Measurements from ENCODE around the gene ASB1.
"Not testable (repeated sequence)": the region's sequence is repeated elsewhere in the genome, so short reads cannot be mapped to it uniquely, and the experiment has no call there.

The ASB1 gene

DNA sequence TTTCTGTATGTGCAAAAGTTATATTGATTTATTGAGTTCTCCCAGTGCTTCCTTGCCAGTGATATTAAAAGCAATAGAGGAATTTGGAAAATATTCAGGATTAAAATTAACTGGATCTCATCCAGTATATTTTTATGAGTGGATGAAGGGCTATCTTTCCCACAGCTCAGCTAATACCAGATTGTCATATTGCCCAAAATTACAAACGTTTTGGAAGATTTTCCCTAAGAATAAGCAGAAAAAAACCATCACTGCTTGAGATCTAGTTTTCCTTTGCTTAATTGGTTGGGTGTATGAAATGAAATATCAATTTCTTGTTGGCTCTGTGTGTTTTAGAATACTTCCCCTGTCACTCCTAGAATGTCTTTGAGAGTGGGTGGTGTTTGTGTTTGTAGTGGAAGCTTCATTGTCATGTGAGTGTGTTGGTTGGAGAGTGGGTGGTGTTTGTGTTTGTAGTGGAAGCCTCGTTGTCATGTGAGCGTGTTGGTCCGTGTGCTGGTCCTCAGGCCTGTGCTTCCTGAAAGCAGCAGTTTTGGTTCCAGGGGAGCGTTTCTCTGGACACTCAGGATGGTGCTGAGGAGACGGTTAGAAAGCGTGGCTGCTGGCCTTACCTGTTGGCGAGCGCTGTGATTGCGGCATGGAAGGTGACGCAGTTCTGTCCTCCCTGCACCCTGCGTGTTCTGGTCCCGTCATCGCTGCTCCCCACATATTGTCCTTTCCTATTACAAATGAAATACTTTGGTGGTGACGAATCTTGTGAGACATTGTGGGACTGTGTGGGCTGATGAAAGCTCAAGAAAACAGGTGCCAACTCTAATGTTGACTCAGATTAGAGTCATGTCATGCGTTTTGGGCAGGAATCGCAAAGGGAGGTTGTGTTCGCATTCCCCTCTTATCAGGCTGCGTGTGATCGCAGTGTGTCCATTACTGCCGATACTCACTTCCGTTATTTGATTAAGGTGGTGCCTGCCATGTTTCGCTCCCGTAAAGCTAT lies 12.4 kb downstream of the ASB1 start:
- no peak for DNase-seq (ENCODE audit: low read depth, low spot score)

DNA sequence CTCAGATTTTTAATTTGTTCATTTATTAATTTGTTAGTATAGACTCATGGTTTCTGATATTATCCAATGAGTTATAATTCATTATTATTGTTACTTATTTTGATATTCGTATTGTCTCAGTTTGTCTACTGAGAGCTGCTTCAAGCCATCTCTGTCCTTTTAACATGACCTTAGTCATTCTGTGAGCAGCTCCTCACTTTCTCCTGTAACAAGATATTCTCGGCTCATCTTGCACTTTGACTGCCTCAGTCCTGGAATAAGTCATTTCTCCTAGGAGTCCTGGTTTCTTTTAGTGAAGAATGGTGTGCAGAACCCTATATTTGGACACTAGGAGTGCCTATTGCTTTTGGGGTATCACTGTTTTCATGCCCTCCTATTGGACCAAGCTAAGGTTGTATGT lies 13.2 kb downstream of the ASB1 start:
- H3K4me3 ChIP-seq (ENCODE audit: low read length) = no peak overlapping the region
- no peak for DNase-seq (ENCODE audit: low read depth, low spot score)

More for the DNA sequence above, 12.4 kb downstream of the ASB1 start:
- H3K4me3 ChIP-seq (ENCODE audit: low read length) = no peak overlapping the region

DNA sequence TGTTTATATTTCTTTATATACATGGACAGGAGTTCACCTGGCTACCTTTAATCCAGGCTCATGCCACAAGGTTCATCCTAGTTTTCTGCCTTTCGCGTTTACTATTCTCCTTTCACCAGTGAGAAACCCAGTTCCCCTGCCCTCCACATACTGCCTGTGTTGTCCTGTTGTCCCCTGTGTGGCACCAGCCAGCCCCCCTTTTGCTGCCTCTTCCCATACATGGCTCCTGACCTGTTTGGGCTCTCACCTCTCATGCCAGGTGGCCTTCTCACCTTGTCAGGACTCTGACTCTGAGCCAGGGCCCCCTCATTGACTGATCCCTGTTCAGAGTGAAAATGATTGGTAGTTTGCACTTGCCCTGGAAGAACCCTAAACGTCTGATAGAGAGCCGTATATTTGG lies 13.6 kb downstream of the ASB1 start:
- DNase-seq (ENCODE audit: low read depth, low spot score) = no peak
- no peak overlapping the region for H3K4me3 ChIP-seq (ENCODE audit: low read length)

DNA sequence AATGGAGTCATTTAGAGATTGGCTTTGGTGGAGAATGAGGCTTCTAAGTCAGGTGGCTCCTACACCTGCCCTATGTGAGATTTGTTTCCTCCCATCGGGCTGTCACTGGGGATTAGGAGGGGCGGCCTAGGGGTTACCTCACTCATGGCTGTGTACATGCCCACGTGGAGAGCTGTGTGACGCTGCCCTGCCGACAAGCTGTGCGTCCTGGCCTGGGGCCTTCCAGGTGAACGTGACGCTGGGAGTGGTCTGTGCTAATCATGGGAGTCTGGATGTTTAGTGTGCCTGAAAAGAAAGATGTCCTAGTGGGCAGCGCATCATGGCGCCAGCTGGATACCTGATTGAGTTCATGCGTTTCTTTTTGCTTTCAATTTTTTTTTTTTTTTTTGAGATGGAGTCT lies 14.0 kb downstream of the ASB1 start:
- no peak overlapping the region for H3K4me3 ChIP-seq (ENCODE audit: low read length)
- no peak for DNase-seq (ENCODE audit: low read depth, low spot score)

DNA sequence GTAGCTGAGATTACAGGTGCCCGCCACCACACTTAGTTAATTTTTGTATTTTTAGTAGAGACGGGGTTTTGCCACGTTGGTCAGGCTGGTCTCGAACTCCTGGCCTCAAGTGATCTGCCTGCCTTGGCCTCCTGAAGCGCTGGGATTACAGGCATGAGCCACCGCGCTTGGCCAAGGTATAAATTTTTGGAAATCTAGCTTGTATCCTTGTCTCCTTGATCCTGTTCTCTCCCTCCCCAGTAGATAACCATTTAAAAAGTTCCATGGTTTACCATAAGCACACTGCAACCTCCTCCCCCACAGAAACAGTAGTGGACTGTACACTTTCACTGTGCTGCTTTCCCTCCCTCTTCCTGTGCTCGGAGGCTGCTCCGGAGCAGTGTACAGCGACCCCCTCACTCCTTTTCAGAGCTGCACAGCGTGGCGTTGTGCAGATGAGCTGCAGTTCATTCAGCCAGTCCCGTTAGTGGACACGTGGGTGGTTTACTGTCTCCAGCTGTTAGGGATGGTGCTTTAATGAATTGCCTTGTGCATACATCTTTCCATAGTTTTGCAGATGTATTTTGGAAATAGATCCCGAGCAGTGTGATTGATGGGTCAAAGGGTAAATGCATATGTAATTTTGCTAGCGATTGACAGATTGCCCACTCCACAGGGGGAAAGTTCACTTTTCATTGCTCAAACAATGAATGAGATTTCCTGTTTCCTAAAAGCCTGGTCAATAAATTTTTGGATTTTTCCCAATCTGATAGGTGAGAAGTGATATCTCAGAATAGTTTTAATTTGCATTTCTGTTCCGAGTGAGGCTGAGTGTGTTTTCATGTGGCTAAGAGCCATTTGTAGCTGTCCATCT lies 14.8 kb downstream of the ASB1 start:
- no peak for DNase-seq (ENCODE audit: low read depth, low spot score)
- no peak overlapping the region for H3K4me3 ChIP-seq (ENCODE audit: low read length)

DNA sequence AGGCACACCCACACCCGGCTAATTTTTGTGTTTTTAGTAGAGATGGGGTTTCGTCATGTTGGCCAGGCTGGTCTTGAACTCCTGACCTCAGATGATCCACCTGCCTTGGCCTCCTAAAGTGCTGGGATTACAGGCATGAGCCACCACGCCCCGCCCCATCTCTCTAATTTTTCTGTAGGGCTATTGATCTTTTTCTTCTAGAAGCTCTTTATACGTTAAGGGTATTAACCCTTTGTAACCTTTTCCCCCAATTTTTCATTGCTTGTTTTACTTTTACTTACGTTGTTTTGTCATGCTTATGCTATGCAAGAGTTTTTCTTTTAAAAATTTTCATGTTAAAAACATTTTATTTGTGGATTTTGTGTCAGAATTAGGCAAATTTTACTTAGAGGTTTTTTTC lies 15.5 kb downstream of the ASB1 start:
- DNase-seq (ENCODE audit: low read depth, low spot score); H3K4me3 ChIP-seq (ENCODE audit: low read length): not testable (repeated sequence)

DNA sequence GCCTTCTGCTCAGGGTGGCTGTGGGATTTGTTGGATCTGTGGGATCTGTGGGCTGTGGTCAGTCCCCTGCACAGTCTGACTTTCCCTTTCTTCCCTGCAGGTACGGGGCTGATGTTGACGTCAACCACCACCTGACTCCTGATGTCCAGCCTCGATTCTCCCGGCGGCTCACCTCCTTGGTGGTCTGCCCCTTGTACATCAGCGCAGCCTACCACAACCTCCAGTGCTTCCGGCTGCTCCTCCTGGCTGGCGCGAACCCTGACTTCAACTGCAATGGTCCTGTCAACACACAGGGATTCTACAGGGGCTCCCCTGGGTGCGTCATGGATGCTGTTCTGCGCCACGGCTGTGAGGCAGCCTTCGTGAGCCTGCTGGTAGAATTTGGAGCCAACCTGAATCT lies 17.5 kb downstream of the ASB1 start:
- H3K4me3 ChIP-seq (ENCODE audit: low read length) = no peak overlapping the region

DNA sequence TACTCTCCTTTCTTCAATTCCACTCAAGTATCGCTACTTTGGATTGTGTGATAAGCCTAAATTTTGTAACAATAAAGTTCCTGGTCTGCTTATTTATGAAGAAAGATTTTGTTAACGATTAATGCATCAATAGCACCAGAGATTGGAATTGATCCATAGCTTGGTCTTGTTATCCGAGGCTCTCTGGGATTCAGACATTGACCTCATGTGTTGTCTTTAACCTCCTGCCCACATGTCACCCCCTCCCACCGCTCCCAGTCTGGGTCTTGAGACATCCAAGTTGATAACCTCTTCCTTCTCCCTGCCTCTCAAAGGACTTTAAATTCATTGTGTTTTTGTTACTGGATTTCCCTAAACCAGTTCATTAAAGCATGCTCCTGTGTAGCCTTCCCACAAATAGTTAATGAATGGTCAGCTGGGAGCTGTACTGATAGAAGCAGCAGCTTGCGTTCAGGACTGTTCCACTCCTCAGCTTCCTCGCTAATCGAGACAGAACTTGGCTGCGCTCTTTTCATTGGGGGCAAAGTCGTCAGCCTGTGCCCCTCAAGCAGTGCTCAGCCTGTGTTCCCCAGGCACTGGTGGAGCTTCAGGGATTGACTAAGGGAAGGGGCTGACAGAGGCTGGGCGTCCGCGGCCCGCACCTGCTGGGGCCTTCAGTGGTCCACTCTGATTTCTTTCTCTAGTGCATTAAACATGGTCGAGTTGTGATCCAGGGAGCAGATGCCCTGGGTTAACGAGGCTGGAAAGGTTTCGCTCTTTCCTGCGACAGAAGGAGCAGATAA lies 18.9 kb downstream of the ASB1 start:
- H3K4me3 ChIP-seq (ENCODE audit: low read length) = no peak overlapping the region
- no peak for DNase-seq (ENCODE audit: low read depth, low spot score)

More for the DNA sequence above, 17.5 kb downstream of the ASB1 start:
- DNase-seq (ENCODE audit: low read depth, low spot score) = no peak

DNA sequence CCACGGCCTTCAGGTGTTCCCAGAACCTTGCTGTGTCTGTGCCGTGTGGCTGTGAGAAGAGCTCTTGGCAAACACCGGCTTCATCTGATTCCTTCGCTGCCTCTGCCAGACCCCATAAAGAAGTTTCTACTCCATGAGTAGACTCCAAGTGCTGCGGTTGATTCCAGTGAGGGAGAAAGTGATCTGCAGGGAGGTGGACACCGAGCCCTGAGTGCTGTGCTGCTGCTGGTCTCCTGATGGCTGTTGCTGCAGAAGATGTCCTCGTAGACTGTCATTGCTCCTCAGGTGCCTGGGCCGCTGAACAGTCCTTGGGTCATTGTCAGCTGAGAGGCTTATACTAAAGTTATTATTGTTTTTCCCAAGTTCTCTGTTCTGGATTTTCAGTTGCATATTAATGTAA lies 19.6 kb downstream of the ASB1 start:
- no peak overlapping the region for H3K4me3 ChIP-seq (ENCODE audit: low read length)
- no peak for DNase-seq (ENCODE audit: low read depth, low spot score)

DNA sequence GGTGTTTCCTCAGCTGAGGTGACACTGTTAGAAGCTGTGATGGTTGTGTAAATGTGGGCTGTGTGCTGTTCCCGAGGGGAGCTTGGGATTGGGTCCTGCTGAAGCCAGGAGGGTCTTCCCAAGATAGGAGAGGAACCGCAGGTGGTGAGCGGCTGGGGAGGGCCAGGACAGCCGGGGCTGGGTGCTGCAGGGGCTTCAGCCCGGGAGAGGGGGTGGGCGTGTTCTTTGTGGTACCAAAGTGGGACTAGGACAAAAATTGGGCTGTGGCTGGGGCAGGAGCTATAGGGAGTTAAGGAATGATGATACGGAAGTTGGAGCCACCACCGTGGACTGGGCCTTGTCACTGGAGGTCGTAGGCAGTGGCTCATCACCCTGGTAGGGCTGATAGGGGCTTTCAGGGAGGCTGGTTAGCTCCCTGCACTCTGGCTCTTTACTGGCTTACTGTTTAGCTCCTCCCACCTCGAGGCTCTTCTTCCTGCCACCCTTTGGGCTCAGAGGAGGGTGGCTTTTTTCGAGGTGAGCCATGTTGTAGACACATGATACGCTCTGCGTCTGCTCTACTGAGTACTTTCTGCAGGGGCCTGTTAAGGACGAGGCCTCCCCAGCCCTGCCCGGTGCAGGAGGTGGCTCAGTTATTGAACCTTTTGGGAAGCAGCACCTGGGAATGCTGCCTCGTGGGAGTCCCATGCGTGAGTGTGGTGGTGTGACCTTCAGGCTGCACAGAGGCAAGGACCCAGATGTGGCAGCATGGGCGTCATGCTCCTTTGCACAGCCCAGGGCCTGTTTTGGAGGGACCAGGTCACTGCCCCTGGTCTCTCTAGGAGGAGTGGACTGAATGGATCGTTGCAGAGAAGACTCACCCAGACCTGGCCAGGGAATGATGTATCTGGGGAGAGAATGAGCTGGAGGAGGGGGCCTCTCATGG lies 21.6 kb downstream of the ASB1 start:
- no peak for DNase-seq (ENCODE audit: low read depth, low spot score)

DNA sequence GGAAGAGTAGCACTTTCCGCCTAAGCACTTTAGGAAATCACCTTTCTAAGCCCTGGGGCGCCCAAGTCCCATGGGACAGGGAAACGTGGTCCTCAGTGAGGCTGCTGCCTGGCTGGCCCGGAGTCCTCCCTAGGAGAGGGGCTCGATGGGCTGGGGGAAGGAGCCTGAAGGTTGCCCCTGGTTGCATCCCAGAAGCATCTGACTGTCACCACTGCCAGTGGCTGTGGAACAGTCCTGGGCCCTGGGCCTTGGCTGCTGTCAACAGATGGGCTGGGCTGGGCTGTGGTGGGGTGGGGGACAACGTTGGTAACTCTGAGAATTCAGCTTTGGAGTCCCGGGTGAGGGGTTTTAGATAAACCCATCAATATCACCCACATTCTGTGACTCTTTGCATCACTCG lies 22.5 kb downstream of the ASB1 start:
- DNase-seq (ENCODE audit: low read depth, low spot score) = no peak
- no peak overlapping the region for H3K4me3 ChIP-seq (ENCODE audit: low read length)

More for the DNA sequence above, 21.6 kb downstream of the ASB1 start:
- H3K4me3 ChIP-seq (ENCODE audit: low read length) = no peak overlapping the region

DNA sequence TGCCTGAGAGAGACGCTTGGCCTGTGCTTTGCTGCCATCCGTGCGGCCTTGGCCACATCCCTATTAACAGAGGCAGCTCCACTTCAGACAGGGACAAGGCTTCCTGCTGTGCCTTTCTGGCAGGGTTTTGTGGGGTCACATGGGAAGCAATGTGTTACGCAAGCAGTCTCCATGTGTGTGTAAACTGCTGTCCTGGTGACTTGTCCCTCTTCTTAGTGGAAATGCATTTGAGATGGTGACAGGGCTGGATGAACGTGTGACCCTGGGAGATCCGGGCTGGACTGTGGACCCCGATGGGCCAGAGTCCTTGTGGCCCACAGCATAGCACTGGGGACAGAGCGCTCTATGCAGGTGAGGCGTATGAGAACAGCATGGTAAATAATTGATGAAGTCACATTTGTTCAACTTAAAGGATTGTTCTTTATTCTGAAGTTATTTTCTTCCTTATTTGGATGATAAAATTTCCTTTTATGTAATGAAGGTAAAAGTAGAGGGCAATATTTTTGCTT lies 23.2 kb downstream of the ASB1 start:
- H3K4me3 ChIP-seq (ENCODE audit: low read length) = no peak overlapping the region
- no peak for DNase-seq (ENCODE audit: low read depth, low spot score)

DNA sequence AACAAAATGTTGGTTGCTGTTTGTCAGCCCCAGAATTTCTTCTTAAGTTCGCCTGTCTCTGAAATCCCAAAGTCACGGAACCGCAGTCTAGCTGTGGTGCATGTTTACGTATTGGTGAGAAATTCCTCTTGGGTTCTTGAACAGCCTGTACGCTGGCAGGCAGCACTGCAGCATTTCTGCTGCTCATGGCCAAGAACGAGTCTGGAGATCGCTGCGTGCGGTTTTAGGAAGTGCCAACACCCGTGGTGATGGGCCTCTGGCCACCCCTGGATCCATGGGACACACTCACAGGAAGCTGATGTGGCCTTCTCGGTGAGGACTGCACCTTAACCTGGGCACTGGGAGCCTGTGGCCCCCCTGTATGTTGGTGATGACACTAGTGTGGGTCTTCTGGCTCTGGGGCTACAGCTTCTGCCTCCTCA lies 23.7 kb downstream of the ASB1 start:
- no peak for DNase-seq (ENCODE audit: low read depth, low spot score)
- H3K4me3 ChIP-seq (ENCODE audit: low read length) = no peak overlapping the region

DNA sequence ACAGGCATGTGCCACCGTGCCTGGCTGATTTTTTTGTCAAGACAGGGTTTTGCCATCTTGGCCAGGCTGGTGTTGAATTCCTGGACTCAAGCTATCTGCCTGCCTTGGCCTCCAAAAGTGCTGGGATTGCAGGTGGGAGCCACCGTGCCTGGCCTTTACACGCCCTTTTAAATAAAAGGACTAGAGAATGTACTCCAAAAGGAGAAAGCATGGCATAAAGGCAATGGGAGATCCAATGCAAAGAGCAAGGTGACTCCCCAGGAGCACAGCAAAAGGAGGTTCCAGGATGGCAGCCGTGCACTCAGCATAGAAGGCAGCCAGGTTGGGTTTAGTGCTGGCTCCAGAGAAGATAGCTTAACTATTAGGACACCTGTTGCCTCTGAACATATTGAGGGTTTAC lies 27.1 kb downstream of the ASB1 start:
- H3K4me3 ChIP-seq (ENCODE audit: low read length) = no peak overlapping the region

DNA sequence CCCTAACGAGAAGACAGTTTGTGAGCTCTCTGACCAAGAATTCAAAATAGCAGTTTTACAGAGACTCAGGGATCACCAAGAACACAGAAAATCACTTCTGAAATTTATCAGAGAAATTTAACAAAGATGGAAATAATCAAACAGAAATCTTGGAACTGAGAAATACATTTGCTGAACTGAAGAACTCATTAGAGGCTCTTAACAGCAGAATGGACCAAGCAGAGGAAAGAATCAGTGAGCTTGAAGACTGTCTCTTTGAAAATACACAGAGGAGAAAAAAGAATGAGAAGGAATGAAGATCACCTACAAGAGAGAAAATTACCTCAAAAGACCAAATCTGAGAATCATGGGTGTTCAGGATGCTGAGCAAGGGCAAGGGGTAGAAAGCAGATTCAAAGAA lies 29.7 kb downstream of the ASB1 start:
- no peak for DNase-seq (ENCODE audit: low read depth, low spot score)
- H3K4me3 ChIP-seq (ENCODE audit: low read length) = no peak overlapping the region

More for the DNA sequence above, 27.1 kb downstream of the ASB1 start:
- DNase-seq (ENCODE audit: low read depth, low spot score) = no peak

DNA sequence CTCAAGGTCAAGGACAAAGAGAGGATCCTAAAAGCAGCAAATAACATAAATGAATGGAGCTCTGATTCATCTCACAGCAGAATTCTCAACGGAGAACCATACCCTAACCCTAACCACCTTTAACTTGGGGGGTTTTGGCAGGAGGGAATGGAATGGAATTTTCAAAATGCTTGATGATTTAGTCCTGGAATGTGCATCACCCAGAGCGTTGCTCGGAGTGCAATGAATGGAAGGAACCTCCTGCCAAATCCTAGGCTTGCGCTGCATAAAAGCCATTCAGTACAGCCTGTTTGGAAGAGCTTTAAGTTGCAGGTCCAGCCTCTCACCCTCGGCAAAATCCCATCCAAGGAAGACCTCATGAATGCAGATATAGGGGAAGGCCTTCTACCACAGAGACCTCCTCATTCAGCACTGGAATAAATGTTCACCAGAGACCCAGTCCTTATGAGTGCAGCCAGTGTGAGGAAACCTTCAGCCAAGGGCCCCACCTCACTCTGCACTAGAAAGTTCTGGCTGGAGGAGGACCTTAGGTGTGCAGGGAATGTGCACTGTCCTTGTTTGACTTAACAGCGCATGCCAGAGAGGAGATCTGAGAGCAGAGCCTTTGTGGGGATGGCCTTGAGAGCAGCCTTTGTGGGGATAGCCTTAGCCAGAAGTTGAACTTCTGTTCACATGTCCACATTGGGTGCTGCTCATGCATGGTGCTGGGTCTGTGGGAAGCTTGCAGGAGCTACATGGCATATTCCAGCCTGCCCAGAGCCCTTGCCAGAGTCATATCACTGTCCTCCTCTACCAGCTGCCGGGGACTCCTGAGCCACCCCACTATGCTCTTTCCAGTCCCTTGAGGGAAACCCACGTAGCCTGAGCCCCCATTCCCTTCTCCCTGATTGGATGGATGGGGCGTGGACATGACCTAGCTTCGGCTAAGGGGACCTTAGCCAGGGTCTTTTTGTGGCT lies 30.5 kb downstream of the ASB1 start:
- no peak overlapping the region for H3K4me3 ChIP-seq (ENCODE audit: low read length)
- DNase-seq (ENCODE audit: low read depth, low spot score) = no peak

DNA sequence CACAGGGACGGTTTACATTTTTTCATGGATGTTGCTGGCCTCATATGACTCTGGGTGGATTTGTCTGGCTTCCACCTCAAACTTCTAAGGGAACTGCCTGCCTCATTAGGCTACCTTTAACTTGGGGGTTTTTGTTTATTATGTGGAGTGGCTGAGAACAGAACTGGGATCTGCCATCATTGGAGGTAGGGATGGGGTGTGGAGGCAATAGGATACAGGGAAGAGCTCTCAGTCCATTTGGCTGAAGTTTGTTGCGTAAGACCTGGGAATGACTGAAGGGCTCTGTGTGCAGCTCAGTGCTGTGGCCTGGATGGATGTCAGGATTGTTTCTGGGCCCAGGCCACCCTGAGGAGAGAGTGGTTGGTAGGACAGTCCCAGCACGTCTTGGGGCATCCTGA lies 31.2 kb downstream of the ASB1 start:
- no peak overlapping the region for H3K4me3 ChIP-seq (ENCODE audit: low read length)
- no peak for DNase-seq (ENCODE audit: low read depth, low spot score)
